H1 (cell line): Measurements from ENCODE around the gene ABHD1. TPM values are rescaled to one million over a fixed set of nuclear protein-coding genes. Genes with fewer than 3 reads are reported as not detected.

Experiments used
- NANOG ChIP-seq: IDR thresholded peaks from 2 replicates; pipeline ENCODE4 v1.6.1; 2011; ENCODE audit warnings: low read length, low read depth, mild to moderate bottlenecking, inconsistent platforms; ENCODE audit not compliant: insufficient read depth, poor library complexity, severe bottlenecking
- RAD21 ChIP-seq, 2 experiments: IDR thresholded peaks in 1 of 2; conservative IDR thresholded peaks in 1 of 2; 2 replicates each; pipeline ENCODE4 v1.6.1; 2011; ENCODE audit warnings: low read depth in 2 of 2, low read length in 2 of 2, improper control_type of control experiment in 1 of 2, inconsistent platforms in 1 of 2, mild to moderate bottlenecking in 1 of 2, moderate library complexity in 1 of 2
- polyA plus RNA-seq, 7 experiments: library from polyadenylated mRNA; depleted of rRNA in 3 of 7; stranded (reverse) in 5 of 7; unstranded in 2 of 7; fragments of >200 nt in 5 of 7; fragments of 200-250 nt in 2 of 7; gene quantifications; 1 replicate in 5 of 7; 2 replicates in 1 of 7; 4 replicates in 1 of 7; pipeline versions ENCODE4 v1.2.1 to v1.2.3, GENCODE V29; 2011 to 2013; ENCODE audit warnings: missing spikeins in 2 of 7, mixed read lengths in 2 of 7
- total RNA-seq: library from RNA; stranded (reverse); fragmentation: NEBNext Ultra II Directional; extraction: Animal tissue kit (Norgen Biotek cat#: 25700); gene quantifications from 2 replicates; pipeline ENCODE4 v1.2.1, GENCODE V29; 2021

Gene ABHD1
- total and polyA plus RNA-seq, 2 of the 8 experiments (the other 6 are each of a cell fraction or from before 2014, with no cell fraction given): 0.20 to 1.1 TPM

DNA sequence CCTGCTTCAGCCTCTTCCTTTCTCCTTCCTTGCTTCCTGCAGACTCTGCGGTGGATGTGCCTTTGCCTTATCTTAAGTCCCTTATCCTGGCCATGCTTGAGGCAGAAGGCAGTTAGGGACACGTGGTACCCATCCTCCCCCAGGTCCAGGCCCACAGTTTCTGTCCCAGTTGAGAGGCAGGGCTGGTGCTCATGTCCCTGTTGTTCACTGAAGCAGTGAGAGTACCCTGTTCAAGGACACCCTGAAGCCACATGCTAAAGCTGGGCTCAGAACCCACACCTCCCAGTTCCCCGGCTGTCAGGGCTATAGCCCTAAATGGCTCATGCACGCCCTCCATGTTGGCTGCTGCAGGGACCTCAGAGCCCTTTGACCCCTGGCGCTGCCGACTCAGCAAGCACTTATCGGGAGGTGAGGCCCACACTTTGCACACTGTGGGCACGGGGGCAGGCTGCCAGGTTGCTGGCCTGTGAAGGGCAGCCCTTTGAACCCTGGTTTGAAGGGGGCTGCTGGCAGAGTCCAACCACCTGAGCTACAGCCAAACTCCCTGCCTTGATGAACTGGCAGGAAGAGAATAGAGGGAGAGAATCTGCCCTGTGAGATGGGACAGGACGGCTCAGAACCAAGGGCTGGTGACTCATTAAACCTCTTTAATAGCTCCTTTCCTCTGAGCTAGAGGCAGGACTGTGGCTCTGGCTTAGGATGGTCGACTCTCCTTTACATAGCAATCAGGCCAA lies 30.8 kb upstream of the ABHD1 start (continued):
- TF ChIP-seq NANOG: no peak
- no peak for TF ChIP-seq RAD21 (IDR thresholded peaks at IDR 0.05 in 1 of 2, conservative IDR thresholded peaks at IDR 0.05 in 1 of 2; ENCODE audit: low read depth in 2 of 2, low read length in 2 of 2)
- TF ChIP-seq, all 59 proteins: peak for 0
